Nucleus accumbens (tissue), 56 donors: Measurements from ENCODE around the gene NEUROD4.
"Not testable (repeated sequence)": the region's sequence is repeated elsewhere in the genome, so short reads cannot be mapped to it uniquely, and the experiment has no call there.

Source experiments
- DNase-seq, 56 donors: peaks; one replicate each; lab custom pipeline; 2025; lab: John Stamatoyannopoulos, UW

NEUROD4 gene, protein sequence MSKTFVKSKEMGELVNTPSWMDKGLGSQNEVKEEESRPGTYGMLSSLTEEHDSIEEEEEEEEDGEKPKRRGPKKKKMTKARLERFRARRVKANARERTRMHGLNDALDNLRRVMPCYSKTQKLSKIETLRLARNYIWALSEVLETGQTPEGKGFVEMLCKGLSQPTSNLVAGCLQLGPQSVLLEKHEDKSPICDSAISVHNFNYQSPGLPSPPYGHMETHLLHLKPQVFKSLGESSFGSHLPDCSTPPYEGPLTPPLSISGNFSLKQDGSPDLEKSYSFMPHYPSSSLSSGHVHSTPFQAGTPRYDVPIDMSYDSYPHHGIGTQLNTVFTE

DNA sequence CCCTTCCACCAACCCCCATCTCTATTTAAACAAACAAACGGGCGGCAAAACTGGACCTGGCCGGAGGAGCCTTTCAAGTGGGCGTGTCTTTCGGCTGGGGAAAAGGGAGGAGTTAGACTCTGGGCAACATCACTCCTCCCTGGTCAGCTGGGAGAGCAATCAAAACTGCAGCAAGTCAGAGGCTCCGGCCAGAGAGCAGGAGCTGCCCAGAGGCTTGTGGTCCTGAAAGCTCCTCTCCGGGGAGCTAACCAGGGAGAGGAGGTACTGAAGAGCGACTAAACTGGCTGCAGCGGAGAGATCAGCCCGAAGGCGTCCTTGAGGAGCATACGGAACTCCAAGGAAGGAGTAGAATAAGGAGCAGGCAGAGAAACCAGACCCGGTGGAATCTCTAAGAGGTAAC lies at the start of gene NEUROD4:
TSS of gene NEUROD4 (plus strand) at position 191 of the 400 bp plus-strand sequence. CDS start 6,466 bp downstream, outside the sequence.
- peak in 12 of 56 donors; percentile 1 to 32 (median 6) for DNase-seq

DNA sequence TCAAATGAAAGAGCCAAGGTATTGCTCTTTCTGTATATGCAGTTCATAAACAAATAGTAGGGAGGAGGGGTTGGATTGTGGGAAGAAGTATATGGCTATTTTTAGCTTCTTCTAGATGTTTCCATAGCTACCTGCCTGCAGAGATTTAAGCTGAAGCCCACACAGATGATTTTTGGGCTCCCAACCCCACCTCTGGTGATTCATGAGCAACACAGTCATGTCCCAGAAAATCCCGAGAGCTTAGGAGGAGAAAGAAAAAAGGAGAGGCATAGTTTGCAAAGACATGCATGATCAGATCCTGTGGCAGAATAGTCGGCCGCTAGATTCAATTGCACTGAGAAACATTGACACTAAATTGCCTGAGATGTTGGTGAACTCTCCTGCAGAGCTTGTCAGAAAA lies 49.0 kb upstream of the NEUROD4 start:
- DNase-seq: peak in 19 of 56 donors; percentile 15 to 74 (median 37)

DNA sequence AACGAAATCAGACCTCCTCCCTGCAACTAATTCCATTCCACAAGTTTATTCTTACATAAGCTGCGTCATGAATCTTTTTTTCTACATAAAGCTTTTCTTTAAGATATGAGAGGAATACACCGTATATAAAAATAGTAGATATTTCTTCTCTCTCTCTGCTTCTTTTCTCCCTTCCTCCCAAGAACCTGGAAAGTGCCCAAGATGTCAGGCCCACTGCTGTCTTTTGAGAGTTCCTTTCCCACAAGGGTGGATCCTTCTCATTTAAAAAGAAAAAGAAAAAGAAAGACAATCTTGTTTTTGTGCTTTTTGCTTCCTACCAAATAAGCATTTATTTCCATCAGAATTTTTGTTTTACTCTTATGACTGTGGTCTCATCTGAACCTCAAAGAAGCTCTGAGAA lies 46.2 kb upstream of the NEUROD4 start:
- no peak for DNase-seq

DNA sequence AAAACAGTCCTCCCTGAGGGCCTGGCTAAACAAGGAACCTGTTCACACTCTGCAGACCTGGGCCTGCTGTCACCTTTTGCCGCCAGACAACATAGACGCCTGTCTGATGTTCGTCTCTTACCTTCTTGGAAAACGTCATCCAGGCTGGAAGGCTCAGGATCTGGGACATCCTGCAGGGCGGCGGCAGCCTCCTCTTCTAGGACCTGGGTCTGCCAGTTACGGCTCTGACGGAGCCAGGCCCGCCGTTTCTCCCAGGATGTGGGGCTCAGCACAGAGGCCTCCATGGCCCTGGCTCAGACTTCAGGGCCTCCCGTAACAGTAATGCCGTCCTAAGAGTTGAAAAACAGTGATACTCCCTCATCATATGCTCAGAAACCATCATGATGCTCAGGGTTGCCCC lies 45.5 kb upstream of the NEUROD4 start:
- DNase-seq: no peak

DNA sequence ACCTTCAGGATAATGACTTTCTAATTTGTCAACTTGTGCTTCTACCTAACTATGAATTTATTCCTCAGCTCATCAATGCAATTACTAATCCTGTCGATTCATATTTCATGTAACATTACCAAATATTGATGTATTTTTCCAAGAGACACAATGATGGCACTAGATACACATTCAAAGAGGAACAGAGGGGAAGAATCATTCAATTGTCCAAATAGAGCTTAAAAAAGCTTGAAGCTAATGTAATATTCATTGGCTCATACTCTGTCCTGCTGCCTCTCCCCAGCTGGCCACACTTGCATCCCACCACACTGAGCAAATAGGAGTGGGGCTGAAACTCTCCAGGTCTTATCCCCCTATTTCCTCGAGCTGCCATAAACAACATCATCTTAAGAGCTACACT lies 44.5 kb upstream of the NEUROD4 start:
- DNase-seq: peak in 3 of 56 donors; percentile 3 to 18 (median 10)

DNA sequence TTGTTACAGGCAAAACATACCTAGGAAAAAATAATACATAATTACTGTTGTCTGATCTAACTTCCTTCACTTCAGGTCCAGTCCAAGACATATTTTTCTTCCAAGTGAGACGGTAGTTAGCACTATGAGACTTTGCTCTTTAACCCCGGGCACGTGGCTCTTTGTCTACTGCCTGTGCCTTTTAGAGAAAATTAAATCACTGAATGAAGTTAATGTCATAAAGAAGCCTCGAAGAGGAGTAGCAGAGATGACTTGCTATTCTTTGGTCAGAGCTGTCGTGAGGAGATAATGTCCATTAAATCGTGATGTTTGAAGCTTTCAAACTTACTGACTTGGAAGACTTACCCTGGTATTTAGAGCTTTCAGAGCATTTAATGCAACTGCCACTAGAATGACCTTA lies 43.9 kb upstream of the NEUROD4 start:
- DNase-seq: no peak

DNA sequence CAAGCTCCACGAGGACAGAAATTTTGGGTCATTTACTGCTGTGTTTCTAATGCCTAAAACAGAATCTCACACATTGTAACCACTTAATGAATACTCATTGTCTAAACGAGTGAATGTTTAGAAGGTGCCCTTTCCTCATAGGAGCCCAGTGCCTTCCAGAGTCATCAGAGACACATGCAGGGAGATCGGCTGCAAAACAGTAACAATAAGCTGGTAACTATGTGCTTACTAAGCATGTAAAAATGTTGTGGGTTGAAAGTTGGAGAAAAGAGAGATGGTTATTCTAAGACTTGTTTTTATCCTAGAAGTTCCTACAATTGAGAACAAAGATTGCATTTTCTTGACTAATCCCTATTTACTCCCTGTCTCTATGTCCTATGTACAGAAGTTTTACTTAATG lies 42.6 kb upstream of the NEUROD4 start:
- no peak for DNase-seq

DNA sequence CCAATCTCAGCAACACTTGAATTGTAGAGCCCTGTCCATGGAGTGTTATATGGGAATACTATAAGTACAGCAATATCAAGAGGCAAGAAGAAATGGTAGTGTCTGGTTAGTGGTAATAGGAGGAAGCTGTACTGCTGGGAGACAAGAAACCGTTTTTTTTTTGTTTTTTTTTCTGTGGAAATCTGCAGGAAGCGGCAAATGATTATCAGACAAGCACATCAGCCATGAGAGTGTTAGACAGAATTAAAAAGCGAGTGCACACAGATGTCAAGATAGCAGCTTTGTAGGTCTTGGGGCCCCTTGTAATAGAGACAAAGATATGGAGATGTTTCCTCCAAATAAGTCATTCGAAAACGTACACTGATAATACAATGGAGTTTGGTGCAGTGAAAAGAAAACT lies 41.9 kb upstream of the NEUROD4 start:
- DNase-seq: no peak

DNA sequence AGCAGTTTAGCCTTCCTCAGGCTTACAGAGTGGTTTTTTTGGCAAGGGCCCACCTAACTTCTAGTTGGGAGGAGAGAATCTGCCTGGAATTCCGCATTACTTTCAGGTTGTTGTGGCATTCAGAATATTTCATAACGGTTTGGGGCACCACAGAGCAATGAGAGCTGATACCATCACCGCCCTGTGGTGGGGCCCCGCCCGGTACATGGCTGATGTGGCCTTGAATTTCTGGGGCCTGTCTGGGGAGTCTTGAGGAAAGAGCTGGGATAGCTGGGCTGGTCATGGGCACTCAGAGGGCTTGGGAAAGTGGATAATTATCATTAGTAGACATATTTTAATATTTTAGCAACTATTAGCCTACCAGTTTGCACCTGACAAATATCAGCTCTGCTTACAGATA lies 39.4 kb upstream of the NEUROD4 start:
- no peak for DNase-seq

DNA sequence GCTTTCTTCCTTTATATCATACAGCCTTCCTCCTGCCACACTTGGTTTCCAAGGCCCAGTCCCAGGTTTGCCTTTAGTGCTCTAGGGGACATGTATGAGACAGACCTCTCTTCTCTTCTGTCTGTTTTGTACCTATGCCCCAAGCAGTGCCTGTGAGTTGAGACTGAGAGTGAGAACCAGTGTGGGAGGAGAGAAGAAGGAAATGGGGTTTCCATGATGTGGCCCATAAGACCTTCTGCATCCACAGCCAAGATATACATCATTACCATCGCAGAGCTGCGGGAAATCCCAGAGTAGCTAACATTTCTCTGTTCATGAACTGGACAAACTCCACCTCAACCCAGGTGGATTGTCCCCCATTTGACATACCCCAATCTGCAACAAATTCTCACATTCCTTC lies 38.0 kb upstream of the NEUROD4 start:
- no peak for DNase-seq

DNA sequence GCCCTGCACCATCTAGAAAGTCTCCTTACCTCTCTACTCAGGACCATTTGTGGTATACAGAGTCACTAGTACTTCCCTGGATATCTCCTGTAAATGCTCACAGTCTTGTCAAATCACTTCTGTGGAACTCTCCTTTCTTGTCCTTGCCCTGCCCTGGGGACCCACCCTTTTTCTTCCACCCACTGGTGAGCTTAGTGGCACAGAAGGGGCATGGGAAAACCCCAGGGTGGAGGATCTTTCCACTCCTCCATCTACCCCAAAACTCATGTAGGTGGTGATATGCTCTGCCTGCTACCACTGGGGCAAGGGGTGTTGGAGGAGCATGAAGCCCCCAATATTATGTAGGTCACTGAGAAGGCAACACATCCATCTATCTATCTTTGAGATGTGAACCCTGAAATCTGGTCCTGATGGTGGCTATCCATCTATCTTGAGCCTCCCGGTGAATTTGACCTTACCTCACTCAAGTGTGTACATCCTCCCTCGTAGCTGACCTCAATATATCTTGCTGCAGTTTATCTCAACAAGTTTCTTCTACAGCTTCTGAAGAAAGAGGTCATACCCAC lies 36.2 kb upstream of the NEUROD4 start:
- no peak for DNase-seq

DNA sequence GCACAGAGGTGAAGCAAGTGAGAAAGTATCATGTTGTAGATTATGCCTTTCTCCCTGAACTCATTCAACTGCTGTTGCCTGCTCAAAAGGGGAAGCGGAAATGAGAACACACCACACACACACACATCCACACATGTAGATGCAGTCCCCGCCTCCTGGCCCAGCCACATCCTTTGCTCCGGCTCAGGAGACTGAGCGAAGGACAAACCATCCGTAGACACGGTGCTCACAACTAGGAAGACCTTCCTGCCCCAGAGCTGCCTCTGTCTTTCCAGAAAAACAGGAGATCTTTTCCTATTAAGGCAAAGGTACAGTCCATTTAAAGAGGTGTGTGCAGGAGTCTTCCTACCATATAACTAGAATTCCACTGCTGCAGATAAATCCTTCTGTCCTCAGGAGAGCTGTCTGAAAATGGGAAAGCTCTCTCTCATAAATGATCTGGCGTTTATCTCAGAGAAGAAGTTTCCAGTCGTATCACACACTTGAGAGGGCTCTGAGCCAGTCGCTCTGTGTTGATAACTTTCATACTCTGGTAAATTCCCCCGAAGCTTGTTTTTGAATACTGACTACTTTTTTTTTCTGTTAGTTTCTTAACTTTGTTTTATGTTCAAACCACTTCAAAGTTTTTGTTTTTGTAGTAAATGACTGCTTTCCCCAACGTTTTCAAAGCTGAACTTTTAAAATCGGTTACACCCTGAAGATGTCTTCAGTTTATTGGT lies 35.0 kb upstream of the NEUROD4 start, which contains the start of gene TESPA1:
TSS of gene TESPA1 (minus strand) at position 105 of the 719 bp plus-strand sequence. CDS start 10,200 bp downstream, outside the sequence.
- DNase-seq: peak in 4 of 56 donors; percentile 2 to 17 (median 14)

DNA sequence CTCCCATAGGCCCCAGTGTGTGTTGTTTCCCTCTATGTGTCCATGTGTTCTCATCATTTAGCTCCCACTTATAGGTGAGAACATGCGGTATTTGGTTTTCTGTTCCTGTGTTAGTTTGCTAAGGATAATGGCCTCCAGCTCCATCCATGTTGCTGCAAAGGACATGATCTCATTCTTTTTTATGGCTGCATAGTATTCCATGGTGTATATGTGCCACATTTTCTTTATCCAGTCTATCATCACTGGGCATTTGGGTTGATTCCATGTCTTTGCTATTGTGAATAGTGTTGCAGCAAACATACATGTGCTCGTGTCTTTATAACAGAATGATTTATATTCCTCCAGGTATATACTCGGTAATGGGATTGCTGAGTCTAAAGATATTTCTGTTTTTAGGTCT lies 33.0 kb upstream of the NEUROD4 start:
- DNase-seq: not testable (repeated sequence)

DNA sequence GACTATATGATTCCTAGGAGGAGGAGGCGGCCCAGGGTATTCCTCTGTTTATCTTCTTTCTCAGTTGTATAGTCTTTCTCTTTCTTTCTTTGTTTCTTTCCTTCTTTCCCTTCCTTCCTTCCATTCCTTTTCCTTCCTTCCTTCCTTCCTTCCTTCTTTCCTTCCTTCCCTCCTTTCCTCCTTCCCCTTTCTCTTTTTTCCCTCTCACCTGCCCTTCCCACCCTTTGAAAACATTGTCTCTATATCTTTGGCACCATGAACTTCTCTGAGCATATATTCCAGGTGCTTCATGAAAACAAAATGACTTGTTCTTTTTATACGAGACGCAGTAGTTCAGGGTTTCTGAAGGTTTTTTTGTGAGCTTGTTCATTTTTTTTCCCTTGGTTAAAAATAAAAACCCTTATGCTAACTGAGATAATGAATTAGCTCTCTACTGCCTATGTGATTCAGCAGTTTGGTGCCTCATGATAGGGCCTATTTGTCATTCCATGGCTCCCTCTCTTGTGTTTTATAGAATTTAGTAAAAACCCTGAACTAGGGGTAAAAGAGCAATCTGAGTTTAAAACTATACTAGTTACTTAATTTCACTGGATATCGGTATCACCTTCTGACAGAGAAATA lies 32.1 kb upstream of the NEUROD4 start:
- no peak for DNase-seq

DNA sequence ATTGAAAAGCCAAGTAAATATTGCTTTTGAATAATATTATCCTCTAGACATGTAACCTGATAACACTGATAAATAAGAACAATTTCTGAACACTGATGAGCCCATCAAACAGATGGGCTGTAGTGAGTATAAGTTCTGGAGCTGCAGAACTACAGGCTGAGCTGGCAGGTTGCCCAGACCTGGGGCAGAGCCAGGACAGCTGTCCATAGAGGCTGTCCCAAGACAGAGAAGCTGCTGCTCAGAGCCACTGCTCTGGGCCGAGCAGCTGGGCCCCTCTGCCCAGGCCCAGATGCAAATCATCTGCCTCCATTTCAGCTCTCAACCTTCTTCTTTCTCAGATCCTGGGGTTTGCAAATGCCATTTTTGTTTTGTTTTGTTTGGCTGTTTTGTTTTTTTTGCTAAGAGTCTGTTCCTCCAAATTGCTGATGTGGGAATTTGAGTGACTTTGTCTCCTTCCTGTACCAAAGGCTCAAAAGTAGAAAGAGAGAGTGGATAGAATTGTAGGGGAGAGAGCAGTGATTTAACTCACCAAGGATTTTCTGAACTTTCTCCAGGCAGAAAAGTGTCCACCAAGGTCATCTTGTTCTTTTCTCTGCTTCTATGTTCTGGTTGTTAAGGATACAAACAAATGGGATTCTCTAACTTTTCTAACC lies 31.2 kb upstream of the NEUROD4 start:
- peak in 53 of 56 donors; percentile 15 to 93 (median 74) for DNase-seq

DNA sequence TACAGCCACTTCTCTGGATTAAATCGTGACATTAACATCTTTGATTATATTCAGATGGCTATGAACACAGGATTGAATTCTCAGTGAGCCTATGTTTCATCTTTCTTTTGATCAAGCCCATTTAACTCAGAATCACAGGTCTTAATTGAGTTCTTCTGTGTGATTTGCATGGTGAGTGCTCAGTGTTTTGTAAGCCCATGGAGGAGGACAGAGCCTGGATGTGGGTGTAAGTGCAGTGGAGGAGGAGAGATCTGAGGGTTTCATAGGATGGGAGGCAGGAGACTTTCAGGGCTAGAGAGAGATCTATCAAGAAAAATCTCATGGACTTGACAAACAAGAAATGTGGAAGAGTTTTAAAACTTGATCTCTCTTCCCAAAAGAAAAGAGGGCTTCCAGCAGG lies 29.9 kb upstream of the NEUROD4 start:
- DNase-seq: no peak

DNA sequence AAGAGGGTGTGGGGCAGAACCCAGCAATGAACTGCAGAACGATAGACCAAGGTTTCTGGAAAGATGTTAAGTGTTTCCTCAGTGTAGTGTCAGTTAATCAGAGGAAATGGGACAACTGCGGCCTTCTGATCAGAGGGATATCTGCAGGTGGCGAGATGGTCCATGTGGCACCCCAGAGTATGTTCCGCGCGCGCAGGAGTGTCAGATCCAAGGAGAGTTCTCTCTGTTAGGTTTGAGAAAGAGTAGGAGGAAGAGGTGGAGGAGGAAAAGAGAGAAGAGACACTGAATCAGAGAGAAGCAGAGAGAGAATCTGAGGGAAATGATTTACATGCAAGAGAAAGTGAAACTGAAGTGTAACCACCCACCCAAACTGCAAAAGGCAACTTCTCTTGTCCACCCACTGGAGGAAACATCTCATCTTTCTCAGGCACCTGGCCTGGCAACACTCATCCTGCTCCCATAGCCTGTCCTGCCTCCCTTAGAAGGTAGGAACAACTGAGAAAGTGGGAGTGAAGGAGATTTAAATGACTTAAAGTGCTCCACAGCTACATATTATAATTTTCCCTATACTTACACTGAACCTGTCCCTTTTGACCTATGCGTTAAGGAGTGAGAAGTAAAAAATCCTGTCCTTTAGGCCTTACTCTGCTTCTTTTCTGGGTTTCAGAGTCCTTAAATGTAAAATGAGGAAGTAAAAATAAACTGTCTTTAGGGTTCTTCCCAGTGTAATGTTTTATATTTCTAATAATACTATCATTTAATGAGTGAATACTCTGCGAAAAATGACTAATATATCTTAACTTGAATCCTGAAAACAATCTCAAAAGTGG lies 28.4 kb upstream of the NEUROD4 start:
- DNase-seq: no peak

DNA sequence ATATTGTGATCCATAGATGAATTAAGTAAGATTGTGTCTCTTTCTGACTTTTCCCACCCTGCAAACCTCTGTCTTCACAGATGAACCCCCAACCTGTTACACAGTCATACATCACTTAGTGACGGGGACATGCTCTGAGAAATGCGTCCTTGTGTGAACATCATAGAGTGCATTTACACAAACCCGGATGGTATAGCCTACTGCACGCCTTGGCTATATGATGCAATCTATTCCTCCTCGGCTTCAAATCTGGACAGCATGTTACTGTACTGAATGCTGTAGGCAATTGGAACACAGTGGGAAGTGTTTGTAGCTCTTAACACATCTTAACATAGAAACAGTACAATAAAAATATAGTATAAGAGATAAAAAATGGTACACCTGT lies 27.8 kb upstream of the NEUROD4 start:
- DNase-seq: no peak

DNA sequence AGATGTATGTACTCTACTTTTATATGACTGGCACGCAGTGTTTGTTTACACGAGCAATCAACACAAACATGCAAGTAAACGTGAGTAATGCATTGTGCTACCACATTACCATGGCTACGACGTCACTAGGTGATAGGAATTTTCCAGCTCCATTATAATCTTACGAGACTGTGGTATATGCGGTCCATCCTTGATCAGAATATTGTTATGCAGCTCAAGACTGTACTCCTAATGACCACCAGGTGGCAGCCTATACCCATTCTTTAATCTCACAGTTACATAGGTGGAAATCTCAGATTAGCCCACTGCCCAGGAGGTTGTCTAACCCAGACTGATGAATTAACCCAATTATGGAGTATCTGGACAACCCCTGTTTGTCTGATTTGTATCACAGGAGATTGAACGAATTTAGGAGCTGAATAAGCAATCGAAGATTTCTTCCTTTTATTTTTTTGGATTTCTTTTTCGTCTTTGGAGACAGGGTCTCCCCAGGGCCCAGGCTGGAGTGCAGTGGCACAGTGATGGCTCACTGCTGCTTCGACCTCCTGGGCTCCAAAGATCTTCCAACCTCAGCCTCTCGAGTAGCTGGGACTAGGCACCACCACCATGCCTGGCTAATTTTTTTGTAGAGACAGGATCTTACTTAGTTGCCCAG lies 26.5 kb upstream of the NEUROD4 start:
- peak in 36 of 56 donors; percentile 4 to 81 (median 30) for DNase-seq
